DOHH2 (cell line): ENCODE data around the gene TMEM18.

ENCODE experiments used
- CTCF ChIP-seq: fragments of 200-600 bp; sonication (generic); IDR thresholded peaks from one replicate; pipeline ENCODE4 v1.5.1; 2014; ENCODE audit warnings: antibody characterized with exemption, mild to moderate bottlenecking, low read depth, low read length; ENCODE audit not compliant: poor library complexity, severe bottlenecking
- EZH2phosphoT487 ChIP-seq: fragments of 200-600 bp; sonication (generic); IDR thresholded peaks from 2 replicates; pipeline ENCODE4 v1.6.1; 2017; ENCODE audit warnings: borderline replicate concordance, mild to moderate bottlenecking, antibody characterized with exemption, low read length, moderate library complexity, mixed read lengths

GRCh38 chr2:654896-655295, 22.3 kb downstream of the TMEM18 start:
- no peak for TF ChIP-seq CTCF
- no peak for TF ChIP-seq EZH2phosphoT487
